ENCODE results near the gene BHLHA9. TPM values are rescaled to one million over a fixed set of nuclear protein-coding genes. Genes with fewer than 3 reads are reported as not detected.

Gene BHLHA9
- total RNA-seq, 1 donor from 2014 or later: not detected

DNA sequence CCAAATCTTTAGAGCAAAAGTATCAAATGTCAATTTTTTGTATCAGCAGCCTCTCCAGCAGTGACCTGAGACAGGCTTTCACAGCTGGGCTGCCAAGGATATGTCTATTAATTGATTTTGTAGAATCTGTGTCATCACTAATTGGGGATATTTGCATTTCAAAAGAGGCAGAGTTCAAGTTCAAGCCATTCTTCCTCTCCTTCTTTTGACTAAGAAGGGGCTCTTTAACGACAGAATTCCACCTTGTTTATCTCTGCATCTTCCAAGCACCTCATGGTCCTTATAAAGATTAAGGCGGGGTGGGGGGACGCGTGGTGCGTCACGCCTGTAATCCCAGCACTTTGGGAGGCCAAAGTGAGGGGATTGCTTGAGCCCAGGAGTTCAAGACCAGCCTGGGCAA is 15.2 kb upstream of the BHLHA9 start:
- intact Hi-C loops (cut with micrococcal nuclease): loop anchor here (5.0 kb wide), 2 partner anchors 372 to 392 kb away; partner anchors contain the start of genes RILP, SCARF1 and SLC43A2

DNA sequence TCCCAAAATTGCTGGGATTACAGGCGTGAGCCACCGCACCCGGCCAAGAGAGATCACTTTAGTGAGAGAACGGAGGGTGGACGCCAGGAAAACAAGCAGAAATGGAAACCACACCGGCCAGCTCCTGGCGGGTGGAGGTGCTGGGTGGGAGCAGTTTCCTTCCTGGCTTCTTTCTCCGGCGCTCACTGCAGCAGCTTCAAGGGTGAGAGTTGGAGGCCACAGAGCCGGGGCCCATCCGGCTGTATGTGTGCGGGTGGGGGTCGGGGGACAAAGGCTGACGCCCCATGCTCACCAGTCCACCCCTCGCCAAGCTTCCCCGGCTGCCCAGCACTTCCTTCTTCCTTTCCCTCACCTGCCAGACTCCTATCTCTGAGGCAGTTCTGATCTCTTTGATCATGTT is 13.5 kb upstream of the BHLHA9 start:
- intact Hi-C loops (cut with micrococcal nuclease): loop anchor here (5.0 kb wide), 2 partner anchors 371 to 391 kb away; partner anchors contain the start of genes RILP, SCARF1 and SLC43A2

DNA sequence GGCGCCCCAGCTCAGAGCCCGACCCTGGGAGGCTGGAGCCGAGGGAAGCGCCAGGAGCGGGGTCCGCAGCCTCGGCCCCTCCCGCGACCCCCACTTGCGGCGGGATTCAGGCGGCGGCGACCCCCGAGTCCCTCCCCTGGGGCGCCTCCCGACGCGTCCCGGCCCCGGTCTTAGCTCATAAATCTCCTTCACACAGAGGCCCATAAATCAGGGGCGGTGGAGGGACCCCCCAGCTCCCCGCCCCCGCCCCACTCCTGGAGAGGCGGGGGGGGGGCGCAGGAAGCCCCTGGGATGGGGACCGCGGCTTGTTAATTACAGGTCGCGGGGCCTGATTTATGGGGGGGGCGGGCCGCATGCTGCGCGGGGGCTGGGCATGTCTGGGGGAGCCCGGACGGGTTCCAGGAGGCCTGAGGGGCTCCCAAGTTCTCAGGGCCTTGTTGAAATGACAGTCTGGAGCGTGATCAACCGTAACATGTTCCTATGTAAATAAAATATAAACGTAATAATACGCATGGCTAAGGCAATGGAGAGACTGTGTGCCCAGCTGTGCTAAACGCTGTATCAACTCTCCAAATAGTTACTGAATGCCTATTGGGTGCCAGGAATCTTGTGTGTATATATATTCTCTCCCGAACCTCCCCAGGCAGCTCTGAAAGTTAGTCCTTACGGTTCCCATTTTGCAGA is 10.0 kb upstream of the BHLHA9 start:
- intact Hi-C loops (cut with micrococcal nuclease): no loop called here

DNA sequence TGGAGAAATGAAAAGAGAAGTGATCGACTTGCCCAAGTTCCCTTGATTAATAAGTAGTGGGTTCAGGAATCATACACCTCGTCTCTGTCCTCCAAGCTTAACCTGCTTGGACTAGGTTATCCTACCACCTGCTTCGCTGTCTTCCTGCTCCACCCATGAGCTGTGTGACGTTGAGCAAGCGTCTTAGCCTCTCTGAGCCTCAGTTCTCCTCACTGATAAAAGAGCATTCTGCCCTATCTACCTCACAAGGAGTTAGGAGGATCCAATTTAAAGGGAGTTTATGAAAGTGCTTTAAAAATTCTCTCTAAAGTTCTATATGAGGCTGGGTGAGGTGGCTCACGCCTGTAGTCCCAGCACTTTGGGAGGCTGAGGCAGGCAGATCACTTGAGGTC is 9.5 kb upstream of the BHLHA9 start:
- intact Hi-C loops (cut with micrococcal nuclease): no loop called here

DNA sequence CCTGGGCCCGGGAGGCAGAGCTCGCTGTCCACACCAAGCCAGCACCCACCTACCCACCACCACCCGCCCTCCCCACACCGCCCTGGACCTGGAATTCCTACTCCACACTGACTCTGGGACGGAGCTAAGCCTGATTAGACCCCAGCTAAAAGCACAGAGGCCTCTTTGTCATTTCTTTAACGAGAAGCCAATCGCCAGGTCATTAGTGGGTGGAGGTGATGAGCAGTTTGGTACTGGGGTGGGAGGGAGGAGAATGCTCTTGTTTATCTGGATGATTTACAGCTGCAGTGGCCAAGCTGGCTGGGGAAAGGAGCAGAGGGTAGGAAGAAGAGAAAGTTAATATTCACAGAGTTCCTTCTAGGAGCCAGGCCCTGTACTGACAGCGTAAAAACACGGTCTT is 6.0 kb upstream of the BHLHA9 start:
- intact Hi-C loops (cut with micrococcal nuclease): no loop called here

DNA sequence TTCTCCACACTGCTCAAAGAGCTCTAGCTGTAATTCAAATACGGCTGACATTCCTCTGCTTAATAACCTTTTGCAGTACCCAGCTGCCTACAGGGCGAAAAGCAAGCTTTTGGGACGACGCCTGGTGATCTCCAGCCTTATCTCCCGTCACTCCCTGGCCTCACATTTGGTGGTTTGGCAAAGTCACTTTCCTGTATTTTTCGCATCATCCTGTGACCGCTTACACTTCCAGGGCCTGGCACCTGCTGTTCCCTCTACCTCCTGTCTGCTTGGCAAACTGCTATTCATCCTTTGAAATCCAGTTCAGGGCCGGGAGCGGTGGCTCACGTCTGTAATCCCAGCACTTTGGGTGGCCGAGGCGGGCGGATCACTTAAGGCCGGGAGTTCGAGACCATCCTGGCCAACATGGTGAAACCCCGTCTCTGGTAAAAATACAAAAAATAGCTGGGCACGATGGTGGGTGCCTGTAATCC is 2.7 kb upstream of the BHLHA9 start:
- intact Hi-C loops (cut with micrococcal nuclease): no loop called here

DNA sequence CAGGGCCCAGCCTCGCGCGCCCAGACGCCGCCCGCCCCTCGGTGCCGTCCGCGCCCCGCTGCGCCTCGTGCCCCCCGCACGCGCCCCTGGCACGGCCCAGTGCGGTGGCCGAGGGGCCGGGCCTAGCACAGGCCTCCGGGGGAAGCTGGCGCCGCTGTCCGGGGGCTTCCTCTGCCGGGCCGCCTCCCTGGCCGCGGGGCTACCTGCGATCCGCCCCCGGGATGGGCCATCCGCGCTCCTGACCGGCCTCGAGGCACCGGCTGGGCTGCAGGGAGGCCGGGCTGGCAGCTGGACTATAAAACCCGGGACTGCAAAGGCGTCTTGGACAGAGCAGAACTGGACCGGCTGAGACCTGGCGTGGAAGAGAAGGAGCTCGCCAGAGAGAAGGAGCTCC is 783 bp downstream of the BHLHA9 start:
- intact Hi-C loops (cut with micrococcal nuclease): no loop called here

DNA sequence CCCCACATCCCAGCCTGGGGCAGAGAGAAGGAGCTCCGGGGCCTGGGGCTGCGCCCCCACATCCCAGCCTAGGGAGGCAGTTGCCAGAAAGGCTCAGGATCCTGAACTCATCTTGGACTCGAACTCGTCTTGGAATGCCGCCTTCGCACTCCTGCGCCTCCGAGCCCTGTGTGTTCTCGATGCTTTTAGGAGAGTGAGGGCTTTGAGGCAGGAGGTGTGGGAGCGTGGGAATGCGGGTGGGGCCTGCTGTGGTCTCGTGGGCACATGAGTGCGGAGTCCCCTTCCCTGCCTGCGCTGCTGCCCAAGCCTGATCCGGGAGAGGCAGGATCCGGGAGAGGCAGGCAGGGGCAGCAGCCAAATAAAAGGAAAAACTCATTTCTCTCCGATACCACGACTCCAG is 1.2 kb downstream of the BHLHA9 start:
- intact Hi-C loops (cut with micrococcal nuclease): no loop called here

DNA sequence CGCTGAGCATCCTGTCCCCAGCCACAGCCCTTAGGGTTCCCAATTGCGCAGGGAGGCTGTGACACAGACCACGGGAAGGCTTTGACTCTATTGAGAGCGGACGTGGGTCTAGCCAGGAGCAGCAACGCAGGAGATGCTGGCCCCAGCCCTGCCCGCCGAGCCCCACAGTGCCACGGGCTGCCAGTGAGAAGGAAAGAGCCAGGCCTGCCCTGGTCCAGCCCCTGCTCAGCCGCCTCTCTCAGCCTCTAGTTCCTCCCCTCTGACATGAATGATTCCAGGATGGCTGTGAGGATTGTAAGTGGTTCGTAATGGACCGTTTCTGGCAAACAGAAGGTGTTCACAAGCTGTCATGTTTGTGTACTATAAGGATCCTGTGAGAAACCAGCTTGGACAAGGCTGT is 2.5 kb downstream of the BHLHA9 start:
- intact Hi-C loops (cut with micrococcal nuclease): no loop called here

DNA sequence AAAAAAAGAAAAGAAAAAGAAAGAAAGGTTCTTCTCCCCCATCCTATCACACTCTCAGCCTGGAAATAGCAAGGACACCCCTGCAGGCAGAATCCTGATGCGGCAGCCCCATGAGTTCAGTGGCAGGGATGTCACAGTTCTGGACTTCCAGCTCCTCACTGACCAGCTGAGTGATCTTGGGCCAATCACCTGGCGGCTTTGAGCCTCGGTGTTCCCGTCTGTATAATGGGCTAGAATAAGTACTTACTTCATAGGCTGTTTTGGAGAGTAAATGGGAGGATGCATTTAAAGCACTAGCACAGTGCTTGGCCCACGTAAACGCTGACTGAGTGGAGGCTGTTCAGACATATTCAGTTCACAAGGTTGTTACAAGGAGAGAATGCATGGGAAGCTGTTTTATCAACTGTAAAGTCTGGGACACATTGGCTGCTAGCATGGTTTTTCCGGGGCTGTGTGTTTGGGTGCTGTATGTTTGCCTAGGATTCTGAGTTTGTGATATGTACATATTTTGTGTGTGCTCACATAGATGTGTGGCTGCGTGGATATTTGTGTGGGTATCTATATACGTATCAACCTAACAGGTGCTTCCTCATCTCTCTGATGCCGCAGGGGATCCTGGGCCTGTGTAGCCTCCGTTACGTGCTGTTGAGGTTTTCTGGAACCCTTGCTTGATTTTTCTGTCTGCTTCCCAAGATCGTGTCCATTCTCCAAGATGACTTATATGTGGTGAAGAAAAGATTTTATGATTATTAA is 3.4 kb downstream of the BHLHA9 start:
- intact Hi-C loops (cut with micrococcal nuclease): no loop called here

DNA sequence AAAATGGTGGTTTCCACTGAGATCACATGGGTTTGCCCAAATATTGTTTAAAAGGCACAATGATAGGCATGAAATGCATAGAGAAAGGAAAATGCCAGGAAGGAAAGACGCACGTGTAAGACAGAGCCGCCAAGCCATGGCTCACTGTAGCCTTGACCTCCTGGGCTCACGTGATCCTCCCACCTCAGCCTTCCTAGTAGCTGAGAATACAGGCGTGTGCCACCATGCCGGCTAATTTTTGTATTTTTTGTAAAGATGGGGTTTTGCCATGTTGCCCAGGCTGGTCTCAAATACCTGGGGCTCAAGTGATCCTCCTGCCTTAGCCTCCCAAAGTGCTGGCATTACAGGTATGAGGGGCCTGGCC is 4.0 kb downstream of the BHLHA9 start:
- intact Hi-C loops (cut with micrococcal nuclease): no loop called here

DNA sequence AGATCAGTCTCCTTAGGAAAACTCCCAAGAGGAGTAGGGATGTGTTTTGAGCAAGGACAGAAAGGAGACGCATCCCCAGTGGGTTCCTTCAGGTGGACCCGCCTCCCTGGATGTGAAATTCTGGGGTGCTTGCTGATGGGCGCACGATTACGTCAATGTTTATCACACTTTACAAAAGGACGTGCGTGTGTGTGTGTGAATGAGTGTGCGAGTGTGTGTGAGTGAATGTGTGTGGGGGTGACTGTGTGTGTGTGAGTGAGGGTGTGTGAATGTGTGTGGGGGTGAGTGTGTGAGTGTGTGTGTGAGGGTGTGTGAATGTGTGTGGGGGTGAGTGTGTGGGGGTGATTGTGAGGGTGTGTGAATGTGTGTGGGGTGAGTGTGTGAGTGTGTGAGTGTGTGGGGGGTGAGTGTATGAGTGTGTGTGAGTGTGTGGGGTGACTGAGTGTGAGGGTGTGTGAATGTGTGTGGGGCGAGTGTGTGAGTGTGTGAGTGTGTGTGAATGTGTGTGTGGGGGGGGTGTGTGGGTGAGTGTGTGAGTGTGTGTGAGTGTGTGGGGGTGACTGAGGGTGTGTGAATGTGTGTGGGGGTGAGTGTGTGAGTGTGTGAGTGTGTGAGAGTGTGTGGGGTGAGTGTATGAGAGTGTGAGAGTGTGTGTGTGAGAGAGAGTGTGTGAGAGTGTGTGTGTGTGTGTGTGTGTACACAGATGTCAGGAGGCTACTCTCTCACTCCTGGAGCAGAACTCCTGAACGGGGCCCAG is 5.1 kb downstream of the BHLHA9 start:
- intact Hi-C loops (cut with micrococcal nuclease): loop anchor here (5.0 kb wide), 1 partner anchor 352 kb away; the partner anchor contains the start of gene SLC43A2

DNA sequence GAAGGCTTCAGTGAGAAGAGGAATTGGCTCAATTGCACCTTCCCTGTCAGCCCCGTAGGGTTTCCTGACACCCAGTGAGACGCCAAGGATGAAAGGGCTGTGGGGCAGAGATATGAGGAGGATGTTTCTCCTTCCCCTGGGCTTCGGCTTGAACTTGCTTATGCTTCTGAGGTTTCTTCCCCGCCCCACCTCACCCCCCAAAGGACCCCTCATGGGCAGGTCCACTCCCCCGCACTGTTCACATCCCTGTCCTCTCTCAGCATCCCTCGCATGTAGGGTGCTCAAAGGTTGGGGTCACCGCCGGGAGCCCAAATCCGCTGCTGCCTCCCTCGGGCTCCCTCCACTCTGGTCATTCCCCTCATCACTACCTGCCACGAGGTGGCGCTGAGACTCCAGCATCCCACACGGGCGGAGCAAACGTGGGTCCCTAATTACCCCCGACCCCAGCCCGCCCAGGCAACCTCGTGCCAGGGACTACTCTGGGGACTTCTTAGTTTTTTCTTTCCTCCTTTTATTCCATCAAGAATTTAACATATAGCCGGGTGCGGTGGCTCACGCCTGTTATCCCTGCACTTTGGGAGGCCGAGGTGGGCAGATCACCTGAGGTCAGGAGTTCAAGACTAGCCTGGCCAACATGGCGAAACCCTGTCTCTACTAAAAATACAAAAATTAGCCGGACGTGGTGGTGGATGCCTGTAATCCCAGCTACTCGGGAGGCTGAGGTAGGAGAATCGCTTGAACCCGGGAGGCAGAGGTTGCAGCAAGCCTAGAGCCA is 5.9 kb downstream of the BHLHA9 start:
- intact Hi-C loops (cut with micrococcal nuclease): loop anchor here (1.0 to 5.0 kb wide), 2 partner anchors 56 to 351 kb away; partner anchors contain the start of gene SLC43A2

DNA sequence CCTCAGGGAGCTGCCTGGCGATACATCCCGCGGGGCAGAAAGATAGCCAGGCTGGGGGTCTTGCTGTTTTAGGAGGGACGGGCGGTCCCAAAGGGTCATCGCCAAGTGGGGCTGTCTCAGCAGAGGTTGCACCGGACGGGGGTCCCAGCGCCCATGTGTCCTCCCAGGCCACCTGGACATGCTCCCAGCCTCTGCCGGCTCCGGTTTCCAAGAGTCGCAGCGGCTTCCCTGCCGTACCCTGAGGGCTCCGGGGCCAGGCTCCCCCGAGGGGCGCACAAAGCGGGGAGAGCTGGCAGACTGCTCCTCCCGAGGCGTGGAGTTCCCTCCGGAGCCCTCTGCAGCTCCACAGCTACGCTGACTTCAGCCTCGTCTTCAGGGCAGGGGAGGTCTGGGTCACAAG is 10.4 kb downstream of the BHLHA9 start:
- intact Hi-C loops (cut with micrococcal nuclease): no loop called here

DNA sequence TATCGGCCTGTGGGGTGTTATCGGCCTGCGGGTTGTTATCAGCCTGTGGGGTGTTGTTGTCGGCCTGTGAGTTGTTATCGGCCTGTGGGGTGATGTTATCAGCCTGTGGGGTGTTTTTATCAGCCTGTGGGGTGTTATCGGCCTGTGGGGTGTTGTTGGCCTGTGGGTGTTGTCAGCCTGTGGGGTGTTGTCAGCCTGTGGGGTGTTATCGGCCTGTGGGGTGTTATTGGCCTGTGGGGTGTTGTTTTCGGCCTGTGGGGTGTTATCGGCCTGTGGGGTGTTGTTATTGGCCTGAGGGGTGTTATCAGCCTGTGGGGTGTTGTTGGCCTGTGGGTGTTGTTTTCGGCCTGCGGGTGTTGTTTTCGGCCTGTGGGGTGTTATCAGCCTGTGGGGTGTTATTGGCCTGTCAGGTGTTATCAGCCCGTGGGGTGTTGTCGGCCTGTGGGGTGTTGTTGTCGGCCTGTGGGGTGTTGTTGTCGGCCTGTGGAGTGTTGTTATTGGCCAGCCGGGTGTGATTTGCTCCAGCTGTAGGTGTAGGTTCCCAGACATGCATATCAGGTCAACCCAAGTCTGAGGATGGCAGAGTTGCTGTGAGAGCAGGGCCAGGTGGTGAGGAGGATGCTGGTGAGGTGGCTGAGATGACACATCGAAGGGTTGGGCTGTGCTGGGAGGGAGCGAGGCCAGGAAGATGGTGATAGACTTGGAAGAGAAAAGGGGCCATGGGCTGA is 16.3 kb downstream of the BHLHA9 start:
- intact Hi-C loops (cut with micrococcal nuclease): no loop called here

DNA sequence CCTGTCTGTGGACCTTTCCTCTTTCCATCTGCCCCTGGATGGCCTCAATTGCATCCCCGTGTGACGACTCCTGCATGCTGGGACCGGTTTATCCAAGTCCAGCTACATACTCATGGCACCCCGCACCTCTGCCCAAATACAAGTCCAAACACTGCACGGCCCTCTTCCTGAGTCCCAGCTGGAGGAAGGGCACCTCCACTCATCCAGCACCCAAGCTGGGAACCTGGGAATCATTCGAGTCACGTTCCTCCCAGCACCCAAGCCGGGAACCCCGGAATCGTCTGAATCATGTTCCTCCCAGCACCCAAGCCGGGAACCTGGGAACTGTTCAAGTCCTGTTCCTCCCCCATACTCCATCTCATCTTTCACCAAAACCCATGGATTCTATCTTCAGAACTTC is 19.5 kb downstream of the BHLHA9 start:
- intact Hi-C loops (cut with micrococcal nuclease): loop anchor here (5.0 kb wide), 3 partner anchors 43 to 1108 kb away; no protein-coding TSS in a partner anchor

DNA sequence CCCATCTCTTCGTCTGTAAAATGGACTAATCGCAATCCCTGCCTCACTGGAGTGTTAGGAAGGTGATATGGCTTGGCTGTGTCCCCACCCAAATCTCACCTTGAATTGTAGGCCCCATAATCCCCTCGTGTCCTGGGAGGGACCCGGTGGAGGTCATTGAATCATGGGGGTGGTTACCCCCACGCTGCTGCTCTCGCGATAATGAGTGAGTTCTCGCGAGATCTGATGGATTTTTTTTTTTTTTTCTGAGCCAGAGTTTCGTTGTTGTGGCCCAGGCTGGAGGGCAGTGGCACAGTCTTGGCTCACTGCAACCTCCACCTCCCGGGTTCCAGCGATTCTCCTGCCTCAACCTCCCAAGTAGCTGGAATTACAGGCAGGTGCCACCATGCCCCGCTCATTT is 20.4 kb downstream of the BHLHA9 start:
- intact Hi-C loops (cut with micrococcal nuclease): loop anchor here (5.0 kb wide), 3 partner anchors 42 to 1107 kb away; no protein-coding TSS in a partner anchor

DNA sequence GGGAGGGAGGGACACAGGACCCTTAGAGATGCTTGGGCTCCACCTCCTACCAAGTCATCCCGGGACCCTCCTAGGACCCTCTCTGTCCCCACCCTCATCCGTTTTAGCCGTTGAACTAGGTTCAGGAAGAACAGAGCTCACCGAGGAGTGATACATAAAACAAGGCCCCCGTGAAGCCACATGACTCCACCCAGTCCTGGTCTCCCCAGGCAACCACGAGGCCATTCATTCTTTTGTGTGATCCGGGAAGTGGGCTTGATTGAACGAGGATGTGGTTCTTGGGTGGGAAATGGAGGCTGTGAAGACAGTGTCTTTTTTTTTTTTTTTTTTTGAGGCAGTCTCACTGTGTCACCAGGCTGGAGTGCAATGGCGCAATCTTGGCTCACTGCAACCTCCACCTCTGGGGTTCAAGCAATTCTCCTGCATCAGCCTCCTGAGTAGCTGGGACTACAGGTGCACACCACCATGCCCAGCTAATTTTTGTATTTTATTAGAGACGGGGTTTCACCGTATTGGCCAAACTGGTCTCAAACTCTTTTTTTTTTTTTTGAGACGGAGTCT is 24.0 kb downstream of the BHLHA9 start:
- intact Hi-C loops (cut with micrococcal nuclease): loop anchor here (1.0 to 5.0 kb wide), 5 partner anchors 38 to 1103 kb away; partner anchors contain the start of gene INPP5K

DNA sequence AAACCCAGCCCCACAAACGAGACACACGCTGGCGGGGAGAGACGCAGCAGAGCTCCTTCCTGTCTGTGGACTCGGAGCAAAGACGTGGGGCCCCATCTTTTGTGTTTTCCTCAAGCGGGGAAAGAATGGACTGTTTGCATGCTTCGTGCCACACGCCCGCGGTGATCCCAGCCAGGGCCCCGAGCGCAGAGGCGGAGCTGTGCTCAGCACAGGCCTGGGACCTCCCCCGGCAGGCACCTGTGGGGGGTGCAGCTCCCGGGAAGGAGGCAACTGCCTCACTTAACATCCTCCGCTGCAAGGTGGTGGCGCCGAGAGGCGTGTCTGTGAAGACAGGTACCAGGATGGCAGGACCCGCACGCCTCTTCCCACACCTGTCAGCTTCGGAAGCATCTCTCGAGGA is 28.4 kb downstream of the BHLHA9 start:
- intact Hi-C loops (cut with micrococcal nuclease): no loop called here
